NCI-H187 treated with DMSO at 0.1 percent for 48 hours (cell line): Measurements from ENCODE around the gene PPP2R2B.
A peak's percentile ranks its signal among the peaks of the same experiment; 100 is the strongest.
"Not testable (repeated sequence)": the region's sequence is repeated elsewhere in the genome, so short reads cannot be mapped to it uniquely, and the experiment has no call there.

Experiments
- DNase-seq: peaks from one replicate; lab custom pipeline; 2025; lab: John Stamatoyannopoulos, UW

Gene PPP2R2B

GRCh38 chr5:146652547-146652946, 226.0 kb downstream of the PPP2R2B start:
- no peak for DNase-seq

DNA sequence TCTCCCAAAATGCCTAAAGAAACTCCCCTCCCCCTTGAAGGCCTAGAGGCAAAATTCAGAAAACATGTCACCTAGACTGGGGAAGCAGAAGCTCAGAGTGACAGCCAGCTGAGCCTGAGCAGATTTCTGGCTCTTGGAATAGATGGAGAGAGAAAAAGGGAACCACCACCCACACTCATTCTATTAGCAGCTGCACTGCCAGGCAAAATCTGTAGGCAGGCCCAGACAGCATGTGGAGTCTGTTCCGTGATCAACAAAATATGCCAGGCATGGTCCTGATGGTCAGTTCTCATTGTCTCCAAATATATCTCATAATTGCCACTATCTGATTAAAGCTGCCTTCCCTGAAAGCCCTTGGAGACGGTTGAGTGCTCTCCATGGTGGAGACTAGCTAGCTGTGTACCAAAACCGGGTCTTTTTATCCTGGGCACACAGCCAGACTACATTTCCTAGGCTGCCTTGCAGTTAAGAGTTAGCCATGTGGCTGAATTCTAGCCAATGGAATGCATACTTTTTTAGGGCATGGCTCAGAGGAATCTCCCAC, 230.8 kb downstream of the PPP2R2B start:
- peak; percentile 57 for DNase-seq

DNA sequence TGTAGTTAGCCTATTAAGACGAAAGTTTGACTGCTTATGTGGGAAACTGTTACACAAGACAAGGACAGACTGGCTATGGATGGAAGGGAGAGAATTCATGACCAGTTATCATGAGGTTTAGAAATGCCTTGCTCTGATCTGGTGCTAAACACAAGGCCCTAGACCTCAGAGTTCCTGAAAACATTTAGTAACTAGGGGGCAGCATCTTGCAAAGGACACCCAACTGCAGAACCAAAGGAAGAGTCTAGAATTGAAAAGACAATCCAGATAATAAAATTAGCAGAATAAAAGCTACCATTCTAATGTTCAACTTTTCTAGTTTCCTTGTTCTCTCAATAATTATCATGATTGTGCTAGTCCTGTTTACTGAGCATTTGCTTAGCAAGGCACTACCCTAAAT, 232.1 kb downstream of the PPP2R2B start:
- no peak for DNase-seq

GRCh38 chr5:146645342-146645741, 233.2 kb downstream of the PPP2R2B start:
- DNase-seq = peak; percentile 58

DNA sequence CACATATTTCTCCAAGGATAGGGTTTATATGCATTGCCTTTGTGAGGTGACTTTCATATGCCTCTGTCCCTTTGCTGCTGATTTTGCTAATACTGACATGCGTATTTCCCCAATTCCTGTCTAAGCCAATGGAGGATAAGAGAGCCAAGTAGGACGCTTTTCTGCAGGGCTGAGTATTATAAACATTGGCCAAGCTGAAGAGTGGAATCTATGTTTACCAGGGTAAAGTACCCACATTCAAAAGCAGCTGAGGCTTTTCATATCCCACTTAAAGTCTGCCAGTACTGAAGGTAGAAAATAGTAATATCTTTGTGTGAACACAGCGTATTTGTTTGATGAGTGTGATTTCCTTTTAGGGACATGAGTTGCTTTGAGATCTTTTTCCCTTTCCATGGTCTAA, 233.7 kb downstream of the PPP2R2B start:
- DNase-seq = peak; percentile 75

- no peak for DNase-seq
Observed at GRCh38 chr5:146643776-146644175, 234.8 kb downstream of the PPP2R2B start.

- no peak for DNase-seq
Observed at GRCh38 chr5:146642410-146642809, 236.1 kb downstream of the PPP2R2B start.

DNA sequence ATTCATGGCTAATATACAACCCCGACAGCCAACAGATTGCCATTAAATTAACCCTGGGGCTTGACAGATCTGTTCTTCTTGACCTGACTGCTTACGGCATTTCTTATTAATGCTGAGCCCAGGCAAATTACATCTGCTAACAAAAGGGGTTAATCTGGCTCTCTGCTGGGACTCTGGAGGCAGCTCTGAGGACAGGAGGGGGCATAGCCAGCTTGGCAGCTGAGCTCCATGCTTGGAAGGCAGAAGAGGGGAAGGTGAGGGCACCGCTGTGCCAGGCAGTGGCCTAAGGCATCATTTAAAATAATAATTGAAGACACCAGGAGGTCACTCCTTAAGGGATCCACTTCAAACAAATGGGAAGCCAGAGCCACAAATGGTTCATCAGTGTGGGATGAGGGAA, 236.6 kb downstream of the PPP2R2B start:
- DNase-seq = no peak

GRCh38 chr5:146640285-146640896, 238.2 kb downstream of the PPP2R2B start:
- no peak for DNase-seq

DNA sequence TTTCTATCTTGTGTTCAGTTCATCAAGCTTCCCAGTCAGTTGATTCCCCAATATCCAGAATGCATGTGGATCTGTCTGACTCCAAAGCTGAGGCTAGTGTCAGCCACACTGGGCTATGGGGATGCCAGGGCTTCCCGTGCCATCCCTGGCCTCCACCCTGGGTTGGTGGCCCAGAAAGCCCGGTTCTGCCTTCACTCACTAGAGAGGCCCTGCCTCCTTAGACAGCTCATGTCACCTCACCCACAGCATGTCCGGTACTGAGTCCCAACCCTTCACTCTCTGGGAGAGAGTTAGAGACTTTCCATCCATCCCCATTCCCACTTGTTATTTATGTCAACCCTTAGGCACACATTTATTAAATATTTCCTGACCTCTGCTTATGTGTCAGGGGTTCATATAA, 243.1 kb downstream of the PPP2R2B start:
- no peak for DNase-seq

DNA sequence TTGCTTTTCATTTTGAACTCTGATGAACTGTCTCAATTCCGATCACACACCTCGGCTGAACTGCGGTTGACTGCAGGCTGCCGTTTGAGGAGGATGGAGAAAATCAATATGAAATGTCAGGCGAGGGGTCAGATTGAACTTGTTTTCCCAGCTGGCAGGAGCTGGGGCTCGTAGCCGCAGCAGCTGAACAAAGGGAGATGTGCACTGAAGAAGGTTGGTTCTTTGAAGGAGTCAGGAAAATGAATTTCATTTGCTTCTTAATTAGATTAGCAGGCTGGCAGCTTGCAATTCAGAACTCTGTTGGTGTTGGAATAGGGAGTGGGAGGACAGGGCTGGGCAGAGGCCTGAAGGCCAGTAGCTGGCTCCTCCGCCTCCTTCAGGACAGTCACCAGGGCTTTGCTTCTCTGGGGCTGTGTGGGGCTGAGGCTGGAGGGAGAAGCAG, 245.2 kb downstream of the PPP2R2B start:
- DNase-seq = peak; percentile 74

GRCh38 chr5:146632620-146633322, 245.8 kb downstream of the PPP2R2B start:
- peak; percentile 74 for DNase-seq

DNA sequence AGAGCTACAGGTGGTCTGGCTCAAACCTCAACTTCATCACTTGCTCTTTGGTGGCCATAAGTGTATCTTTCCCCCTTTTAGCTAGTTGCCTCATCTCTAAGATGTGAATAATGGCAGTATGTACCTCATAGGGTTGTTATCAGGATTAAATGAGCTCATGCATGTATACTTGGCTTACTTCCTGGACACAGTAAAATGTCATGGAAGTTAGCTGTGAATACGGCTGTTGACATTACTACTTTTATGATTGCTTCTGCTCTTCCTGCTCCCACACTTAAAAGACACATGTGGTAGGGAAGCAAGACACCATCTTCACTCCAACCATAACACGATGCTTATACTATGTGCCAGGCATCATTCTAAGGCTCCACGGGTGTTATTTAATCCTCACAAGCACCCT, 248.1 kb downstream of the PPP2R2B start:
- no peak for DNase-seq

- DNase-seq = no peak
Observed at GRCh38 chr5:146628950-146629349, 249.6 kb downstream of the PPP2R2B start.

DNA sequence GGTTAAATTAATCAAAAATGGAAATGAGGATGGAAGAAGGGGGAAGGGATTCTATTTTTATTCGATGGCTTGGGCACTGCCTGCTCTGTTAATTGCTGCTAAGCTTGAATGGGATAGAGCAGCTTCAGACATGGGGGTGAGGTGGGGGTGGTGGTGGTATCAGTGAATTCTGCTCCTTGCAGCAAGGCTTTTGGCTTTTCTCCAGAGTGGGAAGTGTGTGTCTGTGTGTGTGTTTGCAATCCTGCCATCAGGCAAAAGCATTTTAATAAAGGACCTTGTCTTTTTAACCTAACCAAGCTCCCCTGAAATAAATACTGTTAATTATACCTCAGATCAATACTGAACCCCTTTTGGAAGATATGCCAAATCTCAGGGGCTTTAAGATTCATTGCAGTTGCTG, 251.6 kb downstream of the PPP2R2B start:
- no peak for DNase-seq

DNA sequence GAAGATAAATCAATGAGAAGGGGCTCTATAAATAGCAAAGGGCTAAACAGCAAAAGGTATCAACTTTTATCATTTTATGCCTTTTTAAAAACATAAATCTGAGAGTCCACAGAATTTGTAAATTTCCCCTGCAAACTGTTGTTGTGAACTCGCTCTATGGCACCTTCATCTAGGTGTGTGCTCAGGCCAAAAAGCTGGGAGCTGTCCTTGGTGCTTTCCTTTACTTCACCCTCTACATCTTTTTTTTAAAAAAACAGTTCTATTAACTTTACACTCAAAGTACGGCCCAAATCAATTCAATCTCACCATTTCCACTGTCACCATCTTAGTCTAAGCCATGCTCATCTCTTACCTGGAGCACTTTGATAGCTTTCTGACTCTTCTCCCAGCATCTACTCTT, 254.4 kb downstream of the PPP2R2B start:
- no peak for DNase-seq

GRCh38 chr5:146623666-146624065, 254.9 kb downstream of the PPP2R2B start:
- no peak for DNase-seq

DNA sequence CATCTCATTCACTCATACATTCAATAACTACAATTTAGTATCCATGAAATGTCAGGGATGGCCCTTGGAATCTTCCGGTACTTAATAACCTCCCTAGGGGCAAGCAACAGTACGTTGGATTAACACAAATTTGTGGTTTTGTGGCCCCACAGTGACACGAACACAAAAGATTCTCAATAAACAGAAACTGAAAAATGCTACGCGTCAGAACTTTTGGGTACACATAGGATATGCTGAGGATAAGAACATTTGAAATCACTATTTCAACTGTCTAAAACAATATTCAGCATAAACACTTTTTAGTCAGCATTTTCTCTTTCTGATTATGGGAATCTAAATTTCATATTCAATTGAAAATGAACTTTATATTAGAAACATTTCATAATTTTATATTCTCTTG, 255.5 kb downstream of the PPP2R2B start:
- DNase-seq = no peak

DNA sequence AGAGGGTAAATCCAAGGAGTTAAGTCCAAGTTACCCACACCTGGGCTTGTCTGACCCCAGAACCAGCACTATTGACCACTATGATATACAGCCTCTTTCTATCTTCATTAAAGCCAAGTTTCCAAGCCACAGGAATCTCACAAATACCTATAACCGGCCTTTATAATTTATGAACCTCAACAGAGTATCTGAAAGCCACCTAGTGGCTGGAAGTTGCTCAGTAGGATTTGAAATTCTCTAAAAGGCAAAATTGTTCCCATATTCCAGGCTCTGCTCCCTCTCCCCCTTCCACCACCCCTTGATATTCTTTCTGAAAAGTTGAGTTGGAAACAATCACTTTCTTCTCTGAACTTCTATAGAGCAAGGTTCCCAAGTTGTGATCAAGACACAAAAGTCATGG, 256.2 kb downstream of the PPP2R2B start:
- no peak for DNase-seq

DNA sequence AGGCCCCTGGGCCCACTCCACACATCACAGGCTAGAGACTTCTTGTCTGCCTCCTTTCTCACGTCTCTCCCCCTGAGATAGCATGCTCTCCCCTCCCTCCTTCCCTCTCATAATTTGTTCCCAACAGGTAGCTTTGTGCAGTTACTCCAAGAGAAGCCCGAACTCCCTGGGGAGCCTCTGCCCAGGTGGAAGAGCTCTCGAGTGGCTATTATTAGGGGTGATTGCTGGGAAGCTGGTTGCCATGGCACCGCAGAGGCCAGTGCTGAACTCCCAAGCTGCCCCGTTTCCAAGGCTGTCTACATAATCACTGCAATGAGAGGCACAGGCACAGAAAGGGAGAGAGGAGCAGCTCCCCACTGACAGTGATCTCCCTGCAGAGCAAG, 257.9 kb downstream of the PPP2R2B start:
- DNase-seq = peak; percentile 96

- DNase-seq = no peak
Observed at GRCh38 chr5:146620031-146620668, 258.4 kb downstream of the PPP2R2B start.

GRCh38 chr5:146618434-146618833, 260.1 kb downstream of the PPP2R2B start:
- DNase-seq = no peak

GRCh38 chr5:146609731-146610130, 268.8 kb downstream of the PPP2R2B start:
- not testable (repeated sequence) for DNase-seq
